ENCODE results near the gene PTPN20. TPM values are rescaled to one million over a fixed set of nuclear protein-coding genes. Genes with fewer than 3 reads are reported as not detected.

Gene PTPN20
- total RNA-seq, 3 donors from 2014 or later: 0.14 to 0.78 (median 0.71) TPM

DNA sequence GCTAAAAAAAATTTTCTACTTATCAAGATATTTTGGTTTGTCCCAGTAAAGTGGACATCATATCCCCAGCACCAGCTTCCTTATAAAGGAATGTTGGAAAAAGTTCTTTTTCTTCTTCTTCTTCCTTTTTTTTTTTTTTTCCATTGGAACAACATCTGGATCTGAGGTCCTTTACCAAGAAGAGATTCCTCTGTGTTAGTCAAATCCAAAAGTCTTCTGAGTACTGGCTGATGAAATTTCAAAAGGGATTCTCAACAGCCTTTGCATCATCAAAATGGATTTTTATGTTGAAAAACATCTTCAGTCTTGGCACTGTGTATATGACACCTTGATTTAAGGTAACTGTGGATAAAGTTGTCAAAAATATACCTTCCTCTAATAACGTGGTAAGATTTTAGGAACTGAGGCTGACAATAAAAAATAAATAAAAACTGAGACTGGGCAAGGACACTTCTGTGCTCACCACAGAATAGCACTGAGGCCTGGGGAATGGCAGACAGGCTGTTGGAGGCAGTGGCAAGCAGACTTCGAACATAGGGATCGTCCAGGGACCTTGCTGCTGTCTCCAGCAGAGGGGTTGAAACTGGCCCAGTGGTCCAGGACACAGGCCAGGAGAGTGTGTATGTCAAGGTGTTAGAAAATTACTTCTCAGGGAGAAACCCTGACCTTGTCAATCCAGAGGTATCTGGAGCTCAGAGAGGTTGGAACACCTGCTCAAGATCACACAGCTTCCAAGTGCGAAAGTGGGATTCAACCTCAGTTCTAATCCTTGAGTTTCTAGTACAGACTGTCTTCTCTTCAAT, 130.4 kb downstream of the PTPN20 start:
- H3K27me3 Mint-ChIP-seq (ENCODE audit: low read depth): no peaks in the 10 kb centered on the region
- no peak overlapping the region for H3K4me3 Mint-ChIP-seq
- no peak for ATAC-seq
- no peak for DNase-seq
- no peaks in the 10 kb centered on the region for H3K9me3 Mint-ChIP-seq
- no peaks in the 10 kb centered on the region for H3K4me1 Mint-ChIP-seq (ENCODE audit: low read depth)
- H3K36me3 Mint-ChIP-seq (ENCODE audit: insufficient read depth): no peaks in the 10 kb centered on the region

- H3K27me3 Mint-ChIP-seq (ENCODE audit: low read depth): no peaks in the 10 kb centered on the region
- no peaks in the 10 kb centered on the region for H3K9me3 Mint-ChIP-seq
- no peak overlapping the region for H3K4me3 Mint-ChIP-seq
- no peak for ATAC-seq
- no peak for DNase-seq
- no peaks in the 10 kb centered on the region for H3K36me3 Mint-ChIP-seq (ENCODE audit: insufficient read depth)
- H3K4me1 Mint-ChIP-seq (ENCODE audit: low read depth): peaks cover 2% of the 10 kb centered on the region
These were observed 130.9 kb downstream of the PTPN20 start for GRCh38 chr10:47042199-47042473.

DNA sequence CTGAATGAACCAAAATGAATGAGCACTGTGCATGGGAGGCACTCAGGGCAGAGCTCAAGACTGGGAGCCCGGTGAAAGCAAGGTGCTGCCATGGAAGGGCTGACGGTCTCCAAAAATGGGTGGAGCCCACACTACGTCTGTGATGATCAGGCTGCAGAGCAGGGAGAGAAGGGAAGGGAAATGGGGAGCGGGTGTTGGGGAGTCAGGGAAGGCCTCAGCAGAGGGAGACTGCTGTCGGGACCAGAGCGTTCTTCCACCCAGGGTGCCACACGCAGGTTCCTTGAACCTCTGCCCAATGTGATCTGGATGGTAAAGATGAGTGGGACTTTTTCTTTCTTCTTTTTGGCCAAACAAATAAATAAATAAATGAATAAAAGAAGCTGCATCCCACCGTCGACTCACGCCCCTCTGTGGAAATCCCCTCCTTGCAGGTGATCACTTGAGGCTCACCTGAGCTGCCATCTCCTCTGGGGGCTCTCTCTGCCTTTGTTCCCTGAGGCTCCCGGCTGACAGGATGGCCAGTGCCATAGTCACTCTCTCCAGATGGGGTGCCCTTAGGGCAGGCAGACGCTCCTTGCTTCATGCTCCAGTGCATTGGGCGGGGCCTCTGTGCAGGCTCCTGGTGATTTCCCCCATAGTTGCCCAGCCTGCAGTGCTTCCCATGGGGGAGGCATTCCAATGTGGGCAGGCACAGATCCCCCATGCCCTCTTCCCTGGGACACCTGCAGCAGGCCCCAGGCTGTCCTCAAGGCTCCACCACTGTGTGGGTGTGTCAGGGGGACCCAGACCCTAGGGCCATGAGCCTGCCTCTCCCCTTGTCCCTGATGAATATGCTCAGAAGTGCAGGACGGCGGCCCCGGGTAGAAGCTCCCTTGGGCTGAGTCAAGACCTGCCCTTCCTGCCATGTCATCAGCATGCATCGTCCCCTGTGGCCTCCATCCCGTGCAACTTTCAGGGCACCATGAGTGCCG, 131.8 kb downstream of the PTPN20 start:
- H3K36me3 Mint-ChIP-seq (ENCODE audit: insufficient read depth): no peaks in the 10 kb centered on the region
- H3K4me1 Mint-ChIP-seq (ENCODE audit: low read depth): peaks cover 7% of the 10 kb centered on the region
- no peak for ATAC-seq

DNA sequence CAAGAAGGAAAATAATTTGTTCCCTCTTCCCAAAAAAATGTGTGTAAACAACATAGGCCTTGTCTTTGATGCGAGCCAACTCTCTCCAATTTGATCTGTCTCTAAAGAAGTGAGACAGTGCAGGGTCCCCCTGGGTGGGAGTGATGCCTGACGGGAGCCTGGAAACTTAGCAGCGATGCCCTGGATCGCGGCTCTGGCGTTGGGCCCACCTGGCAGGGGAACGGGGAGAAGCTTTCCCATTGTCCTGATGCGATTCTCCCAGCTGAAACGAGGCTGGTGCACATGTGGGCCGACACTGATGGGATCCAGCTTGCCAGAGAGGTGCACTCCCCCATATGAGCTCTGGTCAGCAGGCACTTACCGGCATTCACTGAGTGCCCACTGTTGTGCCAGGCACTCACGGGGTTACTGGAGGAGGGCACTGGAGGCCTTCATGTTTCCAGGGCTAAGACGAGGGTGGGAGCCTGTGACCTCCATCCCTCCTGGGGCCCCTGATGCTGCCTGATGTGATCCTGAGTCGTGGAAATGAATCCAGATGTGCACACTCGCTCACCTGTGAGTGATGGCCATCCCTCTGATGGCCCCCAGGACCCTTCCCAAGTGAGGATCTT, 132.8 kb downstream of the PTPN20 start:
- DNase-seq: no peak
- Mint-ChIP-seq H3K4me1 (ENCODE audit: low read depth) (peaks cover 16% of the 10 kb centered on the region), H3K27me3 (ENCODE audit: low read depth) (no peaks in the 10 kb centered on the region), H3K9me3 (no peaks in the 10 kb centered on the region), H3K36me3 (ENCODE audit: insufficient read depth) (no peaks in the 10 kb centered on the region), H3K4me3 (no peak overlapping the region)
- ATAC-seq: no peak

More for the DNA sequence above, 131.8 kb downstream of the PTPN20 start:
- H3K4me3 Mint-ChIP-seq: no peak overlapping the region
- H3K9me3 Mint-ChIP-seq: no peaks in the 10 kb centered on the region
- DNase-seq: no peak
- no peaks in the 10 kb centered on the region for H3K27me3 Mint-ChIP-seq (ENCODE audit: low read depth)

DNA sequence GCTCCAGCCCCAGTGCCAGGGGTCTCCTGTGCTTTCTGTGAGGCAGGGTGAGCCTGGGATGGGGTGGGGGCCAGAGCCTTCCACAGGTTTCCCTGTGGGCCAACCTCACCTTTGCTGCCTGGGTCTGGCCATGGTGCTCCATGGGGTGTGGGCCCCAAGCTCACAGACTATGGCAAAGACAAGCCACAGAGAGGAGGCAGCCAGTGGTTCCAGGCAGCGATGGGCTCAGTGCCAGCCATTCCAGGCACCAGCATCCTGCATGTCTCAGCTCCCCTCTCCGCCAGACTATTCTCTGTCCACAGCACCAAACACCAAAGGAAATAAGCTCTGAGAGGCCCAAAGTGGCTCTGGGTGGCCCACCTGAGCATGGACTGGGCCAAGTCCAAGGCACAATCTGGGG, 133.5 kb downstream of the PTPN20 start:
- no peaks in the 10 kb centered on the region for H3K36me3 Mint-ChIP-seq (ENCODE audit: insufficient read depth)
- H3K4me3 Mint-ChIP-seq: no peak overlapping the region
- no peak for ATAC-seq
- H3K9me3 Mint-ChIP-seq: no peaks in the 10 kb centered on the region
- DNase-seq: no peak
- no peaks in the 10 kb centered on the region for H3K27me3 Mint-ChIP-seq (ENCODE audit: low read depth)
- H3K4me1 Mint-ChIP-seq (ENCODE audit: low read depth): peaks cover 16% of the 10 kb centered on the region

DNA sequence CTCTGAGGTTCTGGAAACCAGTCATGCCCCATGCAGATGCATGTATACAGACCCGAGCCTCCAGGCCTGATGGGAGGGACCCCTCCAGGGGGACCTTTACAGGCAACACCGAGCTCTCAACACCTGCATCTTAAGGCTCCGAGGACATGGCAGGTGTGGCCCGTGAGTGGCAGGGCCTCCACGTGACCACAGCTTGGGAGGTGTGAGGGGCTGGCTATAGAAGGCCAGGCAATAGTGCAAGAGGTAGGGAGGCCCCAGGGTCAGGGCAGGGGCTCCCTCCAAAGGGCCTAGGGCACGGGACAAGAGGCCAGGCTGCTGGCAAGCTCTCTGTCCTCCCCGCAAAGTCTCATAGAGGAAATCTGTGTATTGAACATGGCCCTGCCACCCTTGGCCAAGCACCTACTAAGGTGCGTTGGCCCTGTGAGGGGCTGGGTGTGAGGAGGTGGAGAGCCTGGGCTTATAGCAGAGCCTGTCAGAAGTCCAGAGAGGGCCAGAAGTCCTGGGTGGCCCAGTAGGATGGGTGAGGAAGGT, 134.2 kb downstream of the PTPN20 start:
- no peak for DNase-seq

DNA sequence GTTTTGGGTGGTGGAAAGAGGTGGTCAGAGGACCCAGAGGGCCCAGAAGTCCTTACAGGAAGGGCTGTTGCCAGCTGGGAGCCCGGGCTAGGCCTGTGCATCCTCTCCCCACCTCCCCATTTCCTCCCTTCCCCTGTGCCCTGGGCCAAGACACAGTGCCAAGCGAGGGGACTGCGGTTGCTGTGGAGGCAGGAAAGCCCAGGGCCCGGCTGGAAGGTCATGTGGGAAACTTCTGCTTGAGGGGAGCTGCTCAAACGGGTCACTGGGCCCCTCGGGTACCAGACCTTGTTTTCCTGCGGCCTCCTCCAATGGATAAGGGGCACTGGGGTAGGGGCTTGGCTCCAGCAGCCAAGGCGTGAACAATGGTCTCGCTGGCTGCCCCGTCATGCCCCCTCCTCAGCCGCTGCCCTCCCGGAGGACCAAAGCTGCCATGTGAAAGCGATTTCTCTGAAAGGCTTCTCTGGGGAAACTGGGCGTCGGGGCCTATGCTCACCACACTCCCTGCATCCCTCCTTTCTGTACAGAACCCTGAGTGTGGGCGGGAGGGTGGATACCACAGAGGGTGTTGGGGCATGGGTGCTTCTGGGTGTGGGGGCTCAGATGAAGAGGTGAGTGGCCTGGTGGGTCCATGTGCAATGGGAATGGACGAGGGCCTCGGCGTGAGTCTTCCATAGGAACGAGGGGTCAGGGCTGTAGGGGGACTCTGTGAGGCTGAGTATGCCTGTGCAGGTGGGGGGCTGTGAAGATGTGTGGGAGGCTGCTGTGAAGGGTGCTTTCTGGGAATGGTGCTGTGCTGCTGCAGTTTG, 135.3 kb downstream of the PTPN20 start:
- H3K4me3 Mint-ChIP-seq: no peak overlapping the region
- DNase-seq (no peak), ATAC-seq (no peak)
- peaks cover 16% of the 10 kb centered on the region for H3K4me1 Mint-ChIP-seq (ENCODE audit: low read depth)
- no peaks in the 10 kb centered on the region for H3K36me3 Mint-ChIP-seq (ENCODE audit: insufficient read depth)
- H3K27me3 Mint-ChIP-seq (ENCODE audit: low read depth): no peaks in the 10 kb centered on the region
- H3K9me3 Mint-ChIP-seq: no peaks in the 10 kb centered on the region

More for the DNA sequence above, 134.2 kb downstream of the PTPN20 start:
- H3K4me3 Mint-ChIP-seq: no peak overlapping the region
- no peaks in the 10 kb centered on the region for H3K27me3 Mint-ChIP-seq (ENCODE audit: low read depth)
- H3K36me3 Mint-ChIP-seq (ENCODE audit: insufficient read depth): no peaks in the 10 kb centered on the region
- no peaks in the 10 kb centered on the region for H3K9me3 Mint-ChIP-seq
- ATAC-seq: no peak
- peaks cover 16% of the 10 kb centered on the region for H3K4me1 Mint-ChIP-seq (ENCODE audit: low read depth)

DNA sequence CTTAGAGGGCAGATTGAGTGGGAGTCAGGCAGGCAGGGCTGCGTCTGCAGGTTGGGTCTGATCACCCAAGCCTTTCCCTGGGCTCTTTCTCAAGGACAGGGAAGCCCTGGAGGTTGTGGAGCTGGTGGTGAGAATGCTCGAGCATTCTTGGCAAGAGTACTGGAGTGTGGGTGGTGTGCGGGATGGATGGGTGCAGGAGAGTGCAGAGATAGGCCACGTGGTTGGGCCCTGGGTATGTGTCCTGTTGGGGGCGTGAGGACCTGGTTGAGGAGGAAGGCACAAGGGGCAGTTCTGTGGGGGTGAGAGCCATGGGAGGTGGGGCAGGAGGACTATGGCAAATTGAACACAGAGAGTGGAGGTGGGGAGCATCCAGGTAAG, 135.9 kb downstream of the PTPN20 start:
- Mint-ChIP-seq H3K9me3 (no peaks in the 10 kb centered on the region), H3K27me3 (ENCODE audit: low read depth) (no peaks in the 10 kb centered on the region), H3K4me3 (no peak overlapping the region), H3K36me3 (ENCODE audit: insufficient read depth) (no peaks in the 10 kb centered on the region), H3K4me1 (ENCODE audit: low read depth) (peaks cover 16% of the 10 kb centered on the region)
- no peak for ATAC-seq
- DNase-seq: no peak

GRCh38 chr10:47047577-47048525, 136.6 kb downstream of the PTPN20 start:
- Mint-ChIP-seq H3K4me1 (ENCODE audit: low read depth) (peaks cover 16% of the 10 kb centered on the region), H3K36me3 (ENCODE audit: insufficient read depth) (no peaks in the 10 kb centered on the region), H3K27me3 (ENCODE audit: low read depth) (no peaks in the 10 kb centered on the region), H3K4me3 (no peak overlapping the region), H3K9me3 (no peaks in the 10 kb centered on the region)
- DNase-seq (peak; percentile 77), ATAC-seq (peak; percentile 74 to 77)

DNA sequence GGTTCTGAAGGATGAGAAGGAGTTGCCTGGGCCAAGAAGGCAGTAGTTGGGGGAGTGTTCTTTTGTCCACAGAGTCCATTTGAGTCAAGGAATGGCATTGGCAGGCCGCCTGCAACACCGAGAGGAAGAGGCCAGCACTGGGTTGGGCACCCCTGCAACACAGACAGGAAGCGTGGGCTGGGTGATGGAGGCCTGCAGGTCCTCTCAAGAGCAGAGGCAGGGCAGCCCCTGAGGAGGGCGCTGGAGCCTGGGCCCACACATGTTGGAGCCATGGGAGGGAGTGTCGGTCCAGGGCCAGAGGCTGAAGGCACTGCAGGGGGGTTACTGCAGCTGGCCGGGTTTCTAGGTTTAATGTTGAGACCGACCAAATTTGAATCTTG, 137.3 kb downstream of the PTPN20 start:
- ATAC-seq (peak in 1 of 2 donors; percentile 16), DNase-seq (no peak)
- peaks cover 16% of the 10 kb centered on the region for H3K4me1 Mint-ChIP-seq (ENCODE audit: low read depth)
- H3K27me3 Mint-ChIP-seq (ENCODE audit: low read depth): no peaks in the 10 kb centered on the region
- H3K36me3 Mint-ChIP-seq (ENCODE audit: insufficient read depth): no peaks in the 10 kb centered on the region
- no peak overlapping the region for H3K4me3 Mint-ChIP-seq
- H3K9me3 Mint-ChIP-seq: no peaks in the 10 kb centered on the region

DNA sequence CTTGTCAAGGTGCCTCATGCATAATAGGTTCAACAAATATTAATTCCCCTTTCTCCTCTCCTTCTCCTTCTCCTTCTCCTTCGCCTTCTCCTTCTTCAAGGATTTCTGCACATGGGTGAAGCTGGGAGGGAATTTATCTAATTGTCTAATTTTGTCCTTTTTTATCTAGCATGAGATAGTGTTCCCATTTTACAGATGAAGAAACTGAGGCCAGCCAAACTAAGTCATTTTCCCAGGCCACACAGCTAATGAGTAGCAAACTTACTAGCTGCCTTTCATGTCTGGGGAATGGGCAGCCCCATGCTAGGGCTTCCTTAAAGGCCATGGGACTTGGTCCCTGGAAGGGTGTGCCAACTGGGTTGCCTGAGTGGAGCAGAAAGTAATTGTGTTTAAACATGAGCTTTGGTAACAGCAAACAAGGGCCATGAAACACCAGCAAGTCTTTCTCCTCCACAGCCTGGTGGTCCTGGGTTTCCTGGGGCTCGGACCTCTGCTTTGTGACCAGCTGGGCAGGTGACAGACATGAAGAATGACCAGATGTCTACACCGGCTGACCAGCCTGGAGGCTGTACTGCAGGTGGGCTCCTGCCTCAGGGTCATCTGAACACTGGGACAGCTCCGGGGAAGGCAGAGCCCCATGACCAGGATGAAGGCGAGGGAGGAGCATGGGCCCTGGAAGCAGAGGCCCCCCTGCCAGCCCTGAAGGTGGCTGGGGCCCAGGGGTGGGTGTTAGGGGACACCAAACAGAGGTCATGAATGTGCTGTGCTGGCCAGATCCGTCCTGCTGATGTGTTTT, 138.0 kb downstream of the PTPN20 start:
- DNase-seq (no peak), ATAC-seq (no peak)
- Mint-ChIP-seq H3K9me3 (no peaks in the 10 kb centered on the region), H3K36me3 (ENCODE audit: insufficient read depth) (no peaks in the 10 kb centered on the region), H3K4me1 (ENCODE audit: low read depth) (peaks cover 16% of the 10 kb centered on the region), H3K4me3 (no peak overlapping the region), H3K27me3 (ENCODE audit: low read depth) (no peaks in the 10 kb centered on the region)

DNA sequence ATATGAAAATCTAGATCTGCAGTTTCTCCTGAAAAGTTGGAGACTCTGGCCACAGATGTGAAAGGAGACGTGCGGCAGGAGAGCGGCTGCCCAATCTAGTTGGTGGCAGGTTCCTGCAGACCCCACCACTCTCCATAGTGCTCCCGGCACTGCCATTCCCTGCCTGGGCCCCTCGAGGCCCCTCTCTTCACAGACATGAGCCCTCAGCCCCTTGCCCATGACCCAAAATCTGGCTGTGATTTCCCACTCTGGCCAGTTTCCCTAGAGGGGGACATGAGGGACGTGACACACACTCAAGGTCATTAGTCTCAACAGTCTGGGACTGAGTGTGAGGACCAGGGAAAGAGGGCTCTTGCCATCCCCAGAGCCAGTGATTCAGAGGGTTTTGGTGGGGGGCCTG, 138.7 kb downstream of the PTPN20 start:
- DNase-seq (no peak), ATAC-seq (no peak)
- Mint-ChIP-seq H3K36me3 (ENCODE audit: insufficient read depth) (no peaks in the 10 kb centered on the region), H3K4me3 (no peak overlapping the region), H3K4me1 (ENCODE audit: low read depth) (peaks cover 16% of the 10 kb centered on the region), H3K9me3 (no peaks in the 10 kb centered on the region), H3K27me3 (ENCODE audit: low read depth) (no peaks in the 10 kb centered on the region)
